ENCODE data around the gene IL10RA. TPM values are rescaled to one million over a fixed set of nuclear protein-coding genes. Genes with fewer than 3 reads are reported as not detected.
A peak's percentile ranks its signal among the peaks of the same experiment; 100 is the strongest.

The IL10RA gene
- total RNA-seq, 1 donor from 2014 or later, result 0.46 TPM

- no peak for TF ChIP-seq CTCF (conservative IDR thresholded peaks at IDR 0.05; ENCODE audit: low read depth, low read length)
- H3K4me3 ChIP-seq (ENCODE audit: low read depth, low read length), result no peak overlapping the region
- DNase-seq (ENCODE audit: low read depth), result no peak
Measured at GRCh38 chr11:117993988-117994745, 8.0 kb downstream of the IL10RA start.

GRCh38 chr11:117995472-117995871 is 9.3 kb downstream of the IL10RA start:
- no peak for DNase-seq (ENCODE audit: low read depth)
- TF ChIP-seq CTCF (conservative IDR thresholded peaks at IDR 0.05; ENCODE audit: low read depth, low read length), result no peak

GRCh38 chr11:117996058-117996457 is 9.9 kb downstream of the IL10RA start:
- TF ChIP-seq CTCF (conservative IDR thresholded peaks at IDR 0.05; ENCODE audit: low read depth, low read length), result no peak
- no peak for DNase-seq (ENCODE audit: low read depth)
- no peak overlapping the region for H3K4me3 ChIP-seq (ENCODE audit: low read depth, low read length)

More at GRCh38 chr11:117995472-117995871, 9.3 kb downstream of the IL10RA start:
- no peak overlapping the region for H3K4me3 ChIP-seq (ENCODE audit: low read depth, low read length)

GRCh38 chr11:117997406-117997805 is 11.2 kb downstream of the IL10RA start:
- no peak overlapping the region for H3K4me3 ChIP-seq (ENCODE audit: low read depth, low read length)
- TF ChIP-seq CTCF (conservative IDR thresholded peaks at IDR 0.05; ENCODE audit: low read depth, low read length), result peak; percentile 4
- DNase-seq (ENCODE audit: low read depth), result no peak

- no peak for DNase-seq (ENCODE audit: low read depth)
- H3K4me3 ChIP-seq (ENCODE audit: low read depth, low read length), result no peak overlapping the region
- TF ChIP-seq CTCF (conservative IDR thresholded peaks at IDR 0.05; ENCODE audit: low read depth, low read length), result no peak
Measured at GRCh38 chr11:117997823-117998579, 11.8 kb downstream of the IL10RA start.

GRCh38 chr11:117998664-117999353 is 12.6 kb downstream of the IL10RA start:
- no peak for DNase-seq (ENCODE audit: low read depth)

More at GRCh38 chr11:117998664-117999353, 12.6 kb downstream of the IL10RA start:
- H3K4me3 ChIP-seq (ENCODE audit: low read depth, low read length), result no peak overlapping the region
- TF ChIP-seq CTCF (conservative IDR thresholded peaks at IDR 0.05; ENCODE audit: low read depth, low read length), result no peak

Data from epithelial cell of proximal tubule (primary cell).